Hepatocyte (in vitro differentiated cells): Measurements from ENCODE around the gene AGAP1.

ENCODE experiments used
- EZH2 ChIP-seq: fragments of 200-600 bp; sonication (generic); IDR thresholded peaks from 2 replicates; pipeline ENCODE4 v1.6.1; 2016; ENCODE audit warnings: antibody characterized with exemption, mild to moderate bottlenecking, borderline replicate concordance
- TF ChIP-seq, protein P1 (sequence below): fragments of 200-600 bp; sonication (generic); IDR thresholded peaks from 2 replicates; pipeline ENCODE4 v1.5.1; 2016; ENCODE audit warnings: antibody characterized with exemption, mild to moderate bottlenecking; ENCODE audit not compliant: poor library complexity

DNA sequence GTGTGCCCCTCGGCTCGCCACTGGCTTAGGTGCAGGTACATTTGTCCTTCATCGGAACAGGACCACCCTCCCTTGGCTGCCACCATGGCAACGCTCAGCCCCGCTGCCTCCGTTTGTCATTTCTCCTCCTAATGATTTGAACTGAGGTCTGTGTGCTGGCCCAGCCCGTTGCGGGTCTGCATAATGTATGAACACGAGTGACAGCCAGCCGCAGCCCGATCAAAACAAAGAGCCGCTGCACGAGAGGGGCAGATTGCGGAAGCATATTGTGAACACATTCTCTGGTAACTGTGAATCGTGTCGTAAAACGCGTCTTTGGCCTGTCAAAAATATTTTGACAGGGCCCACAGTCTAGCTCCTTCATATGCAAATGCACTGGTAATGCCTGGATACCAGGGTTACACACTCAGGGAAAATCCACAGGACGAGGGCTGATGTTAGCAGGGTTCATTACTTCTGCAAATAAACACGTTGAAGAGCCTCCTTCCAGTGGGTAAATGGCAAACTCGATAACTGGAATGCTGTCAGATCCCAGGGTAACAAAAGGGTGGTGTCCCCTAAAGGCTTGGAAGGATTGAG lies 137.0 kb downstream of the AGAP1 start:
- TF ChIP-seq, protein P1, sequence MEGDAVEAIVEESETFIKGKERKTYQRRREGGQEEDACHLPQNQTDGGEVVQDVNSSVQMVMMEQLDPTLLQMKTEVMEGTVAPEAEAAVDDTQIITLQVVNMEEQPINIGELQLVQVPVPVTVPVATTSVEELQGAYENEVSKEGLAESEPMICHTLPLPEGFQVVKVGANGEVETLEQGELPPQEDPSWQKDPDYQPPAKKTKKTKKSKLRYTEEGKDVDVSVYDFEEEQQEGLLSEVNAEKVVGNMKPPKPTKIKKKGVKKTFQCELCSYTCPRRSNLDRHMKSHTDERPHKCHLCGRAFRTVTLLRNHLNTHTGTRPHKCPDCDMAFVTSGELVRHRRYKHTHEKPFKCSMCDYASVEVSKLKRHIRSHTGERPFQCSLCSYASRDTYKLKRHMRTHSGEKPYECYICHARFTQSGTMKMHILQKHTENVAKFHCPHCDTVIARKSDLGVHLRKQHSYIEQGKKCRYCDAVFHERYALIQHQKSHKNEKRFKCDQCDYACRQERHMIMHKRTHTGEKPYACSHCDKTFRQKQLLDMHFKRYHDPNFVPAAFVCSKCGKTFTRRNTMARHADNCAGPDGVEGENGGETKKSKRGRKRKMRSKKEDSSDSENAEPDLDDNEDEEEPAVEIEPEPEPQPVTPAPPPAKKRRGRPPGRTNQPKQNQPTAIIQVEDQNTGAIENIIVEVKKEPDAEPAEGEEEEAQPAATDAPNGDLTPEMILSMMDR: no peak
- no peak for TF ChIP-seq EZH2
